GM19324 (cell line): ENCODE data around the gene USP17L17.
"Not testable (repeated sequence)": the region's sequence is repeated elsewhere in the genome, so short reads cannot be mapped to it uniquely, and the experiment has no call there.

Experiments used
- ATAC-seq: cut with Tn5 transposase; IDR thresholded peaks from one replicate; pipeline ENCODE4 v1.9.1; 2021; ENCODE audit warnings: mild to moderate bottlenecking, moderate library complexity; ENCODE audit not compliant: unreplicated experiment, low FRiP score

USP17L17 gene, protein sequence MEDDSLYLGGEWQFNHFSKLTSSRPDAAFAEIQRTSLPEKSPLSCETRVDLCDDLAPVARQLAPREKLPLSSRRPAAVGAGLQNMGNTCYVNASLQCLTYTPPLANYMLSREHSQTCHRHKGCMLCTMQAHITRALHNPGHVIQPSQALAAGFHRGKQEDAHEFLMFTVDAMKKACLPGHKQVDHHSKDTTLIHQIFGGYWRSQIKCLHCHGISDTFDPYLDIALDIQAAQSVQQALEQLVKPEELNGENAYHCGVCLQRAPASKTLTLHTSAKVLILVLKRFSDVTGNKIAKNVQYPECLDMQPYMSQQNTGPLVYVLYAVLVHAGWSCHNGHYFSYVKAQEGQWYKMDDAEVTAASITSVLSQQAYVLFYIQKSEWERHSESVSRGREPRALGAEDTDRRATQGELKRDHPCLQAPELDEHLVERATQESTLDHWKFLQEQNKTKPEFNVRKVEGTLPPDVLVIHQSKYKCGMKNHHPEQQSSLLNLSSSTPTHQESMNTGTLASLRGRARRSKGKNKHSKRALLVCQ

GRCh38 chr4:9243579-9243978 lies at the start of gene USP17L17:
Gene USP17L17 (plus strand): TSS chr4:9243879. CDS start chr4:9243879, 0 bp downstream.
- ATAC-seq, result not testable (repeated sequence)

DNA sequence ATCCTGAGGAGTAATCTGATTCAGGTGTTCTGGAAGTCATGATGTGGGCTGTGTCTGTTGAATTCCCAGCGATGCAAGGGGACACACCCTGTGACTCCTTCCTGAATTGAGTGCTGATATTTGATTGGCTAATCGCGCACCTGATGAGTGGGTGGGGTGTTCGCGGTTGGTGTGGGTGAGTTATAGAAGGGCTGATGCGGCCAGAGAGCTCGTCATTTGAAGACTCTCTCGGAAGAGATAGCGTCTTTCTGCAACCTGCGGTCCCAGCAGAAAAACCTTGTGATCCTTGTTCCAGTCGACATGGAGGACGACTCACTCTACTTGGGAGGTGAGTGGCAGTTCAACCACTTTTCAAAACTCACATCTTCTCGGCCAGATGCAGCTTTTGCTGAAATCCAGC lies 33.3 kb upstream of the USP17L17 start, which contains the start of gene USP17L10:
Gene USP17L10, plus strand, starts transcription at position 301 of the 400 bp plus-strand sequence. Its CDS starts 0 bp downstream, at position 301.
- not testable (repeated sequence) for ATAC-seq

DNA sequence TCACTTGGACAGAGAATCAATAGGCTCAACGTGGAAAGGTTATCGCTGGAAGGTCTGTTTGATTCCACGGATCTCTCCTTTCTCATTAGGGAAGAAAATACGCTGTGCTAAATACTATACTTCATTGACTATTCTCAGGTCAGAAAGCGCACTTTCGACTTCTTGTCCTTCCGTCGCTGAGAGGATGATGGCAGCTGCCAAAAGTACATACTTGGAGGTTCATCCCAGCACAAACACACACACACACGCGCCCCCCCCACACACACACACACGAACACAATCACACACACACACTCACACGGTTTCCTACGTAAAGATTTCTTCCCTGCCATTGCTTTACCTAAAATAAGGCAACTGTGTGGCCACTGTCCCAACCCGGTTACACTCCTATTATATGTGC lies 29.0 kb upstream of the USP17L17 start:
- not testable (repeated sequence) for ATAC-seq

DNA sequence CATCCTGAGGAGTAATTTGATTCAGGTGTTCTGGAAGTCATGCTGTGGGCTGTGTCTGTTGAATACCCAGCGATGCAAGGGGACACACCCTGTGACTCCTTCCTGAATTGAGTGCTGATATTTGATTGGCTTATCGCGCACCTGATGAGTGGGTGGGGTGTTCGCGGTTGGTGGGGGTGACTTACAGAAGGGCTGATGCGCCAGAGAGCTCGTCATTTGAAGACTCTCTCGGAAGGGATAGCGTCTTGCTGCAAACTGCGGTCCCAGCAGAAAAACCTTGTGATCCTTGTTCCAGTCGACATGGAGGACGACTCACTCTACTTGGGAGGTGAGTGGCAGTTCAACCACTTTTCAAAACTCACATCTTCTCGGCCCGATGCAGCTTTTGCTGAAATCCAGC lies 28.6 kb upstream of the USP17L17 start, which contains the start of gene USP17L11:
Gene USP17L11, plus strand, starts transcription at position 301 of the 400 bp plus-strand sequence. Its CDS starts 0 bp downstream, at position 301.
- not testable (repeated sequence) for ATAC-seq

GRCh38 chr4:9219852-9220251 lies 23.8 kb upstream of the USP17L17 start, which contains the start of gene USP17L12:
Gene USP17L12 (plus strand): TSS chr4:9220152. CDS start chr4:9220152, 0 bp downstream.
- not testable (repeated sequence) for ATAC-seq

DNA sequence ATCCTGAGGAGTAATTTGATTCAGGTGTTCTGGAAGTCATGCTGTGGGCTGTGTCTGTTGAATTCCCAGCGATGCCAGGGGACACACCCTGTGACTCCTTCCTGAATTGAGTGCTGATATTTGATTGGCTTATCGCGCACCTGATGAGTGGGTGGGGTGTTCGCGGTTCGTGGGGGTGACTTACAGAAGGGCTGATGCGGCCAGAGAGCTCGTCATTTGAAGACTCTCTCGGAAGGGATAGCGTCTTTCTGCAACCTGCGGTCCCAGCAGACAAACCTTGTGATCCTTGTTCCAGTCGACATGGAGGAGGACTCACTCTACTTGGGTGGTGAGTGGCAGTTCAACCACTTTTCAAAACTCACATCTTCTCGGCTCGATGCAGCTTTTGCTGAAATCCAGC lies 19.1 kb upstream of the USP17L17 start, which contains the start of gene USP17L13:
Gene USP17L13, plus strand, starts transcription at position 301 of the 400 bp plus-strand sequence. Its CDS starts 0 bp downstream, at position 301.
- ATAC-seq, result not testable (repeated sequence)

DNA sequence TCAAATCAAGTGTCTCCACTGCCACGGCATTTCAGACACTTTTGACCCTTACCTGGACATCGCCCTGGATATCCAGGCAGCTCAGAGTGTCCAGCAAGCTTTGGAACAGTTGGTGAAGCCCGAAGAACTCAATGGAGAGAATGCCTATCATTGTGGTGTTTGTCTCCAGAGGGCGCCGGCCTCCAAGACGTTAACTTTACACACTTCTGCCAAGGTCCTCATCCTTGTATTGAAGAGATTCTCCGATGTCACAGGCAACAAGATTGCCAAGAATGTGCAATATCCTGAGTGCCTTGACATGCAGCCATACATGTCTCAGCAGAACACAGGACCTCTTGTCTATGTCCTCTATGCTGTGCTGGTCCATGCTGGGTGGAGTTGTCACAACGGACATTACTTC lies 13.4 kb upstream of the USP17L17 start:
- not testable (repeated sequence) for ATAC-seq

- not testable (repeated sequence) for ATAC-seq
Measured at GRCh38 chr4:9234085-9234484, 9.6 kb upstream of the USP17L17 start, which contains the start of gene USP17L15. Gene USP17L15 (plus strand): TSS chr4:9234385. CDS start chr4:9234385, 0 bp downstream.

- not testable (repeated sequence) for ATAC-seq
Measured at GRCh38 chr4:9238461-9238860, 5.2 kb upstream of the USP17L17 start.

DNA sequence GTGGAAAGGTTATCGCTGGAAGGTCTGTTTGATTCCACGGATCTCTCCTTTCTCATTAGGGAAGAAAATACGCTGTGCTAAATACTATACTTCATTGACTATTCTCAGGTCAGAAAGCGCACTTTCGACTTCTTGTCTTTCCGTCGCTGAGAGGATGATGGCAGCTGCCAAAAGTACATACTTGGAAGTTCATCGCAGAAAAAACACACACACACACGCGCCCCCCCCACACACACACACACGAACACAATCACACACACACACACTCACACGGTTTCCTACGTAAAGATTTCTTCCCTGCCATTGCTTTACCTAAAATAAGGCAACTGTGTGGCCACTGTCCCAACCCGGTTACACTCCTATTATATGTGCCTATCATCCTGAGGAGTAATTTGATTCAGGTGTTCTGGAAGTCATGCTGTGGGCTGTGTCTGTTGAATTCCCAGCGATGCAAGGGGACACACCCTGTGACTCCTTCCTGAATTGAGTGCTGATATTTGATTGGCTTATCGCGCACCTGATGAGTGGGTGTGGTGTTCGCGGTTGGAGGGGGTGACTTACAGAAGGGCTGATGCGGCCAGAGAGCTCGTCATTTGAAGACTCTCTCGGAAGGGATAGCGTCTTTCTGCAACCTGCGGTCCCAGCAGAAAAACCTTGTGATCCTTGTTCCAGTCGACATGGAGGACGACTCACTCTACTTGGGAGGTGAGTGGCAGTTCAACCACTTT lies 4.4 kb downstream of the USP17L17 start, which contains the start of gene USP17L18:
Gene USP17L18, plus strand, starts transcription at position 678 of the 728 bp plus-strand sequence. Its CDS starts 0 bp downstream, at position 678.
- not testable (repeated sequence) for ATAC-seq

DNA sequence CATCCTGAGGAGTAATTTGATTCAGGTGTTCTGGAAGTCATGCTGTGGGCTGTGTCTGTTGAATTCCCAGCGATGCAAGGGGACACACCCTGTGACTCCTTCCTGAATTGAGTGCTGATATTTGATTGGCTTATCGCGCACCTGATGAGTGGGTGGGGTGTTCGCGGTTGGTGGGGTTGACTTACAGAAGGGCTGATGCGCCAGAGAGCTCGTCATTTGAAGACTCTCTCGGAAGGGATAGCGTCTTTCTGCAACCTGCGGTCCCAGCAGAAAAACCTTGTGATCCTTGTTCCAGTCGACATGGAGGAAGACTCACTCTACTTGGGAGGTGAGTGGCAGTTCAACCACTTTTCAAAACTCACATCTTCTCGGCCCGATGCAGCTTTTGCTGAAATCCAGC lies 9.4 kb downstream of the USP17L17 start, which contains the start of gene USP17L19:
Gene USP17L19, plus strand, starts transcription at position 301 of the 400 bp plus-strand sequence. Its CDS starts 0 bp downstream, at position 301.
- ATAC-seq, result not testable (repeated sequence)

DNA sequence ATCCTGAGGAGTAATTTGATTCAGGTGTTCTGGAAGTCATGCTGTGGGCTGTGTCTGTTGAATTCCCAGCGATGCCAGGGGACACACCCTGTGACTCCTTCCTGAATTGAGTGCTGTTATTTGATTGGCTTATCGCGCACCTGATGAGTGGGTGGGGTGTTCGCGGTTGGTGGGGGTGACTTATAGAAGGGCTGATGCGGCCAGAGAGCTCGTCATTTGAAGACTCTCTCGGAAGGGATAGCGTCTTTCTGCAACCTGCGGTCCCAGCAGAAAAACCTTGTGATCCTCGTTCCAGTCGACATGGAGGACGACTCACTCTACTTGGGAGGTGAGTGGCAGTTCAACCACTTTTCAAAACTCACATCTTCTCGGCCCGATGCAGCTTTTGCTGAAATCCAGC lies 14.1 kb downstream of the USP17L17 start, which contains the start of gene USP17L20:
Gene USP17L20, plus strand, starts transcription at position 301 of the 400 bp plus-strand sequence. Its CDS starts 0 bp downstream, at position 301.
- ATAC-seq, result not testable (repeated sequence)

GRCh38 chr4:9262572-9262971 lies 18.9 kb downstream of the USP17L17 start, which contains the start of gene USP17L21:
Gene USP17L21 (plus strand): TSS chr4:9262872. CDS start chr4:9262872, 0 bp downstream.
- ATAC-seq, result not testable (repeated sequence)

DNA sequence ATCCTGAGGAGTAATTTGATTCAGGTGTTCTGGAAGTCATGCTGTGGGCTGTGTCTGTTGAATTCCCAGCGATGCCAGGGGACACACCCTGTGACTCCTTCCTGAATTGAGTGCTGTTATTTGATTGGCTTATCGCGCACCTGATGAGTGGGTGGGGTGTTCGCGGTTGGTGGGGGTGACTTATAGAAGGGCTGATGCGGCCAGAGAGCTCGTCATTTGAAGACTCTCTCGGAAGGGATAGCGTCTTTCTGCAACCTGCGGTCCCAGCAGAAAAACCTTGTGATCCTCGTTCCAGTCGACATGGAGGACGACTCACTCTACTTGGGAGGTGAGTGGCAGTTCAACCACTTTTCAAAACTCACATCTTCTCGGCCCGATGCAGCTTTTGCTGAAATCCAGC lies 23.6 kb downstream of the USP17L17 start, which contains the start of gene USP17L22:
Gene USP17L22, plus strand, starts transcription at position 301 of the 400 bp plus-strand sequence. Its CDS starts 0 bp downstream, at position 301.
- ATAC-seq, result not testable (repeated sequence)

DNA sequence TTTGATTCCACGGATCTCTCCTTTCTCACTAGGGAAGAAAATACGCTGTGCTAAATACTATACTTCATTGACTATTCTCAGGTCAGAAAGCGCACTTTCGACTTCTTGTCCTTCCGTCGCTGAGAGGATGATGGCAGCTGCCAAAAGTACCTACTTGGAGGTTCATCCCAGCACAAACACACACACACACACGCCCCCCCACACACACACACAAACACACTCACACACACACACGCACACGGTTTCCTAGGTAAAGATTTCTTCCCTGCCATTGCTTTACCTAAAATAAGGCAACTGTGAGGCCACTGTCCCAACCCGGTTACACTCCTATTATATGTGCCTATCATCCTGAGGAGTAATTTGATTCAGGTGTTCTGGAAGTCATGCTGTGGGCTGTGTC lies 28.0 kb downstream of the USP17L17 start:
- not testable (repeated sequence) for ATAC-seq
